CD4-positive, alpha-beta T cell treated with Interleukin-15 for 4 hours (primary cell): Measurements from ENCODE around the gene MDFI.

Source experiments
- DNase-seq: peaks from one replicate; pipeline ENCODE4 v3.0.0-alpha.2; 2020; ENCODE audit warnings: low spot score

Gene MDFI

GRCh38 chr6:41688256-41688965 is 50.1 kb downstream of the MDFI start:
- DNase-seq = no peak

GRCh38 chr6:41689171-41690008 is 51.1 kb downstream of the MDFI start:
- DNase-seq = no peak

- no peak for DNase-seq
Observed at GRCh38 chr6:41690541-41691330, 52.5 kb downstream of the MDFI start.

- no peak for DNase-seq
Observed at GRCh38 chr6:41691426-41692079, 53.3 kb downstream of the MDFI start.

GRCh38 chr6:41692080-41692675 is 53.9 kb downstream of the MDFI start:
- no peak for DNase-seq

- DNase-seq = no peak
Observed at GRCh38 chr6:41692730-41693129, 54.5 kb downstream of the MDFI start.

- no peak for DNase-seq
Observed at GRCh38 chr6:41693281-41694240, 55.3 kb downstream of the MDFI start.

GRCh38 chr6:41694815-41695526 is 56.7 kb downstream of the MDFI start:
- no peak for DNase-seq

- DNase-seq = no peak
Observed at GRCh38 chr6:41695825-41696224, 57.6 kb downstream of the MDFI start.

- DNase-seq = no peak
Observed at GRCh38 chr6:41696788-41697187, 58.5 kb downstream of the MDFI start.

GRCh38 chr6:41697861-41698781 is 59.9 kb downstream of the MDFI start:
- no peak for DNase-seq

GRCh38 chr6:41699063-41699462 is 60.8 kb downstream of the MDFI start:
- no peak for DNase-seq

- no peak for DNase-seq
Observed at GRCh38 chr6:41700463-41701347, 62.4 kb downstream of the MDFI start.

GRCh38 chr6:41702089-41702745 is 63.9 kb downstream of the MDFI start:
- no peak for DNase-seq

GRCh38 chr6:41702771-41703494 is 64.7 kb downstream of the MDFI start:
- DNase-seq = no peak
